GM18505 (cell line): ENCODE data around the gene EVC.

Experiments used
- ATAC-seq: cut with Tn5 transposase; IDR thresholded peaks from one replicate; pipeline ENCODE4 v1.9.1; 2021; ENCODE audit not compliant: unreplicated experiment
- POLR2A ChIP-seq: IDR thresholded peaks from 4 replicates; pipeline ENCODE4 v1.6.1; 2011; ENCODE audit warnings: borderline replicate concordance; ENCODE audit not compliant: insufficient read depth, insufficient read length; ENCODE audit errors: extremely low read depth

EVC gene

DNA sequence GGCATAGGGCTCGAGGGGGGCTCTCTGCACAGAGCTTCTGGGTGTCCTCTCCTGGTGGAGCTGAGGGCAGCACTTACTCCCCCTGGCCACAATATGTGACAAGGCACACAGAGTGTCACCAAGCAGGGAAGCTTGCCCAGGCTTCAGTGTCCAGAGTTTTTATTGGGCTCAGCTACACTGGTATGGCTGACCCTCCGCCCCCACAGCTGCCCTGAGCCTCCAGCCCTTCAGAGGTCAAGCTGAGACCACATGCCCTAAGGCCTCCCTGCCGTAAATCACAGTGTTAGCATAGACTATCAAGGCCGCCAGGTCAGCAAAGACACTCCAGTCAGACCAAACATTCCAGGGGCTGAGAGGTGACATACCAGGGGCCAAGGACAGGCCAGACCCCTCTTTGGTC, 59.0 kb downstream of the EVC start:
- no peak for ATAC-seq
- no peak for TF ChIP-seq POLR2A

DNA sequence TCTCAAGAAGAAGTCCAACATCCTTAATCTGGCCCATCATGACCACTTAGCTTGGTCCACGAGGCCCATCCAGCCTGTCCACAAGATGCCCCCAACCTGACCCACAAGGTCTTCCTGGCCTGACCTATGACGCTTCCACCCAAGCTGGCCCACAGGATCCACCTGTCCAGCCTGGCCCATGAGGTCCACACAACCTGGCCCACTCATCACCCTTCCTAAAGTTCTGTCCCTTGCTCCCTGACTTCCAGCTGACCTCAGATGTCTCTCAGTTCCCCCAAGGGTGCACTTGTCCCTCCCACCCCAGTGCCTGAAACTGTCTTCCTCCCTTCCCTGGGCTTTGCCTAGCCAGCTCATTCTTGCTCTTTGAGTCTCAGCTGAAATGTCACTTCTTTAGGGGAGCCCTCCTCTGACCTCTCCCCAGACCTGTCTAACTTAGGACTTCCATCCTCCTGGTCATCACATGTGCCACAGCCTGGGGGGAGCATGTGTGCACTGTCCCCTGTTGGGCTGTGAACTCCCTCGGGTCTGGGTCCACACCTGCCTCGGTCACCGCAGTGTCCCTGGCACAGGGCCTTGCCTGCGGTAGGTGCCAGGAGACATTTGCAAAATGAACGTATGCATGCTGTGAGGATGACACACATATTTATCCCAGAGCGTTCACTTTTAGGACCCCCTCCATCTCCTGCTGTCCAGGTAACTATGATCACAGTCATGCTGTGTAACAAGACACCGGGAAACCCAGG, 61.7 kb downstream of the EVC start:
- ATAC-seq = no peak
- no peak for TF ChIP-seq POLR2A

DNA sequence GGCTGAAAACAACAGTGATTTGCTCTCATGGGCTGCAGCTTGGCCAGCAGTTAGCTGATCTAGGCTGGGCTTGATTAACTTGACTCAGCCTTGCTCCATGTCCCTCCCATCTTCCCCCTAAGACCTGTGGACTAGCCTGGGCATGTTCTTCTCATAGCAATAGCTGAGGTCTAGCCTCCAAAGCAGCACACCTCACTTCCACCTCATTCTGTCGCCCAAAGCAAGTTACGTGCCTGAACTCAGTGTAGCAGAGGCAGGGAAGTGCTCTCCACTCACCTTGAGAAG, 62.2 kb downstream of the EVC start:
- ATAC-seq = no peak
- TF ChIP-seq POLR2A = no peak

GRCh38 chr4:5774416-5775036, 63.5 kb downstream of the EVC start:
- no peak for ATAC-seq

DNA sequence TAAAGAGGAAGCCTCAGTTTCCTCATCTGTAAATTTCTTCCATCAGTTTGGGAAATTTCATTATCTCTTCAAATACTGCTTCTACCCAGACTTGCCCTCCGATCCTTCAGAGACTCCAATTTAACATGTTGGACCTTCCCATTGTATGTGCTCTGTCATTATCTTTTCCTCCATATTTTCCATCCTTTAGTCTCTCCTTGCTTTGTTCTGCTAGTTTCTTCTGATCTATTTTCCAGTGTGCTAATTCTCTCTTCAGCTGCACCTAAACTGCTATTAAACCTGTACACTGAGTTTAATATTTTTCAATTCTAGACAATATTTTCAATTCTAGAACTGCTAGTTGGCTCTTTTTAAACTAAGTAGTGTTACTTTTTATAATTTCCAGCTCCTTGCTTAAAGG, 65.5 kb downstream of the EVC start:
- no peak for ATAC-seq
- no peak for TF ChIP-seq POLR2A

More at GRCh38 chr4:5774416-5775036, 63.5 kb downstream of the EVC start:
- TF ChIP-seq POLR2A = no peak

- no peak for ATAC-seq
These were observed 70.0 kb downstream of the EVC start for GRCh38 chr4:5780831-5781480.

GRCh38 chr4:5781691-5782090, 70.7 kb downstream of the EVC start:
- ATAC-seq = no peak
- no peak for TF ChIP-seq POLR2A

More at GRCh38 chr4:5780831-5781480, 70.0 kb downstream of the EVC start:
- TF ChIP-seq POLR2A = no peak

DNA sequence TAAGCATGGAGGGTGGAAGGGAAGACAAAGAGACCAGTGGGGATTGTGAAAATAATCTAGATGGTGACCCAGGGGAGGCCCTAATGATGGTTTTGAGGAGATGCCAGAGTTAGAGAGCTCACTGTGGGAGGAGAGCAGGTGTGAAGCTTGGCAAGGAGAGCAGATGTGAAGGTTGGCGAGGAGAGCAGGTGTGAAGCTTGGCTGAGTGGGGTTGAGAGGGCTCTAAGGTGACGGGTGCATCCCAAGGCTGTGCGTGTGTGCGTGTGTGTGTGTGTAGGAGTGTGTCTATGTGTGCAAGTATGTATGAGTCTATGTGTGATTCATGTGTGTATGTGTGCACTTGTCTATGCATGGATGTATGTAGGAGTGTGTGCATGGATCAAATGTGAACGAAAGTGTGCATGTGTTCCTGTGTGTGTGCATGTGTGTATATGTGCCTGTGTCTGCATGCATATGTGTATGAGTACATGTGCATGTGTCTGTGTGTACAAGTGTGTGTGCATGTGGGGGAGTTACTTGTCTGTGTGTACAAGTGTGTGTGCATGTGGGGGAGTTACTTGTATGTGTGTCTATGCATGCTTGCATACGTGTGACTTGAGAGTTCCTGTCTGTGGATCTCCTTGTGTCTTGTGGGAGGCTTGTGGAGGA, 72.0 kb downstream of the EVC start:
- TF ChIP-seq POLR2A = no peak

DNA sequence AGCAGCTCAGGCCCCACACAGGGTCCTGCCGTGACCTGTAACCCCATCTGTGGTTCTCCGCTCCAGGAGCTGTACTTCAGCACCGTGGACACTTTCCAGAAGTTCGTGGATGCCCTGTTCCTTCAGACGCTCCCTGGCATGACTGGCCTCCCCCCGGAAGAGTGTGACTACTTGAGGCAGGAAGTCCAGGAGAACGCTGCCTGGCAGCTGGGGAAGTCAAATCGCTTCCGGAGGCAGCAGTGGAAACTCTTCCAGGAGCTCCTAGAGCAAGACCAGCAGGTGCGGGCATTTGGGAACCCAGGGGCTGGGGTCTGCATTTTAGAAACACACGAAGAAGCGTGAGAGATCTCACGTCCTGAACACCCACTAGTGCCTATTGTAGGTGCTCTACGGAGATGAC, 72.5 kb downstream of the EVC start:
- ATAC-seq = no peak
- TF ChIP-seq POLR2A = no peak

More for the DNA sequence above, 72.0 kb downstream of the EVC start:
- no peak for ATAC-seq

DNA sequence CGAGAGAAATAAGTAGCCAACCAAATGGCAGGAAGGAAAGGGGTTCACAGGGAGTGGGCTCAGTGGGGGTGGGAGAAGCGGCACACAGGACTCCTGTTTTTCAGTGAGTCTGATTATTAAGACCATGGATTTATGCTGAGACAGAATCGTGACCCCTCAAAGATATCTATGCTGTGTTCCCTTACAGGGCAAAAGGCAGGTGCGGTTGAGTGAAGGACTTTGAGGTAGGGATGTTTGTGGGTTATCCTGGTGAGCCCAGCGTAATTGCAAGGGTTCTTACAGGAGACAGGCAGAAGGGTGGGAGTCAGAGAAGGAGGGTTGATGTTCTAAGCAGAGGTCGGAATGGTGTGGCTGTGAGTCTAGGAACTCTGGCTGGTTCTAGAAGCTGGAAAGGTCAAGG, 73.0 kb downstream of the EVC start:
- ATAC-seq = no peak
- no peak for TF ChIP-seq POLR2A

DNA sequence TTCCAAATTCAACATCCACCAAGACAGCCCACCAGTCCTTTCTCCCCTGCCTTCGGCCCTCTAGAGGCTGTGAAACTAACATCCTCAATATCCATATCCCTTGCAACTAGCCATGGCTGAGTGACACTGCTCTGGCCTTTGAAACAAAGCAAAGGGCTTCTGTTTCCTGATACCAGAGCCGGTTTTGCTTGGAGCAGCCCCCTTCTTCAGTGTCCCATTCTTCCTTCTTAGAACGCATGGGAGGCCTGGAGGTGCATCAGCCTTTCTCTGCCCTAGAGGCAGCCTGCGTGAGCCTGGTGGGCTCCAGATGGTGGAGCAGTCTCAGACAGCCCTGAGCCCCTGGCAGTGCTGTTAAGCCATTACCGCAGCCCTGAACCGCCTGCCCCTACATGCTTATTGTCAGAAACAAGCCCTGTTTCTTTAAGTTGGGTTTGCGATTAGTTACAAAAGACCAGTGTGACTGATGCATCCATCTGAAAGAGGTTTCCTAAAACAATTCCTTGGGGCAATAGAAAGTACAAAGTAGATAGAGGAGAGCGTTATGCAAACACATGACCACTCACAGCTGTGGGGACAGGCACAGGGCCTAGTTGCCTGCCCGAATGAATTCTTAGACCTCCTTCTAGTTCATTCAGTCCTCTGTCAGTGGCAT, 74.1 kb downstream of the EVC start:
- no peak for TF ChIP-seq POLR2A
- ATAC-seq = no peak

DNA sequence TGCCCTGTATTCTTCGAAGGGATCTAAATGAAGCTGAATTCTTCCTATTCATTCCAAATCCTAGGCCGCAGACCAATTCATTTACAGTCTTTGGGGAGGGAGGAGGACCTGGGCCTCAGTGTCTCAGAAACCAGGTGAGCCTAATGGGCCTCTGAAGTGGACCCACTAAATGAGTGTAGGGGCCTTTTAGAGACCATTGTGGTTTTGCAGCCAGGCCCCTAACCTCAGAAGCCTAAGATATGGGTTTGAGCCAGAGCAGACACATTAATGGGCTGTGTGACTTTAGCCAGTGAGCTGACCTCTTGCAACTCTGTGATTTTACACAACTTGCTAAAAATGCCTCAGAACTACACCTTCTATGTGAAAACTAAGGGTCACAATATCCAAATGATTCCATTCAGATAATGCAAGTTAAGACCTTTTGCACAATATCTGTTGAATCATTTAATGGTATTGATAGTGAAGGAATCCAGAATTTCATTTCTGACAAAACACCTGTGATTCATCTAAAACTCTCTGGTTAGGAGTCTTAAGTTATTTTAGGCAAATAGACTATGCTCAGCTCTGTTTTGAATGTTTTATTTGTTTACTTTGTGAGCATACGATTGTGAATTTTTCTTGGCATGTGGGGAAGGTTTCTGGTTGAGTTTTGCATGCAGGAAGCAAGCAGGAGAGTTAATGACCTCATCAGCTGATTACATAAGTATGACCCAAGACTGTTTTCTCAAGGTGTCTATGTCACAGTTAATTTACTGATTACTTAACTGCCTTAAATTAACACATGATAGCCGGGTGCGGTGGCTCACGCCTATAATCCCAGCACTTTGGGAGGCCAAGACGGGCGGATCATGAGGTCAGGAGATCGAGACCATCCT, 75.0 kb downstream of the EVC start:
- no peak for TF ChIP-seq POLR2A

More for the DNA sequence above, 75.0 kb downstream of the EVC start:
- ATAC-seq = no peak
